Esophagus squamous epithelium (tissue), 5 donors: ENCODE results near the gene MS4A6A. TPM values are rescaled to one million over a fixed set of nuclear protein-coding genes. Genes with fewer than 3 reads are reported as not detected.

ENCODE experiments used
- DNase-seq: peaks from one replicate; lab custom pipeline; 2025; lab: John Stamatoyannopoulos, UW
- H3K27ac ChIP-seq, 4 donors: fragments of 200-600 bp; sonication (generic); one replicate each; pipeline ENCODE4 v1.5.1; 2016 to 2019; ENCODE audit warnings: mild to moderate bottlenecking in 1 of 4
- H3K27me3 ChIP-seq, 4 donors: fragments of 200-600 bp; sonication (generic); 1 replicate in 3 of 4; 2 replicates in 1 of 4; pipeline versions ENCODE4 v1.5.1 to v1.6.0; 2017 to 2021; ENCODE audit warnings: antibody characterized with exemption in 1 of 4
- H3K36me3 ChIP-seq, 3 donors: fragments of 200-600 bp; sonication (generic); one replicate each; pipeline ENCODE4 v1.5.1; 2016 to 2019
- H3K4me1 ChIP-seq, 3 donors: fragments of 200-600 bp; sonication (generic); one replicate each; pipeline ENCODE4 v1.5.1; 2017 to 2019
- H3K4me3 ChIP-seq, 4 donors: fragments of 200-600 bp; sonication (generic); 1 replicate in 3 of 4; 2 replicates in 1 of 4; pipeline ENCODE4 v1.5.1; 2016 to 2019; ENCODE audit warnings: mild to moderate bottlenecking in 2 of 4, moderate library complexity in 1 of 4
- H3K9me3 ChIP-seq, 3 donors: fragments of 200-600 bp; sonication (generic); one replicate each; pipeline ENCODE4 v1.5.1; 2016 to 2019
- CTCF ChIP-seq, 6 experiments: fragments of 450-650 bp in 4 of 6; fragments of 200-600 bp in 2 of 6; sonication (generic) in 2 of 6; IDR thresholded peaks; one replicate each; pipeline ENCODE4 v1.5.1; 2016 to 2019; ENCODE audit warnings: antibody characterized with exemption in 6 of 6, mild to moderate bottlenecking in 4 of 6, moderate library complexity in 4 of 6
- POLR2A ChIP-seq, 4 donors: fragments of 450-650 bp; IDR thresholded peaks; one replicate each; pipeline ENCODE4 v1.6.1; 2017; ENCODE audit warnings: antibody characterized with exemption in 4 of 4, mild to moderate bottlenecking in 4 of 4, moderate library complexity in 3 of 4
- WGBS, 2 donors: methylation state at CpG; one replicate each; pipeline ENCODE4 v1.1.5; 2018; 5-methylcytosine and 5-hydroxymethylcytosine counted together
- intact Hi-C: fragments of 100-400 bp; cut with DNase I; formaldehyde crosslinking; loops from one replicate; pipeline ENCODE4 v1.15.0; 2022
- total RNA-seq, 4 donors: library from RNA; depleted of rRNA; stranded (reverse); fragments of >200 nt; gene quantifications; one replicate each; pipeline ENCODE4 v1.1.0, GENCODE V29; 2016
- donor health status: DM: yes; HTN: yes; CAD: no.

MS4A6A gene
- total RNA-seq: 10 to 100 TPM in 2 of 4 donors, 1 to 10 TPM in 2; 2.7 to 87.7 (median 23.7) TPM

GRCh38 chr11:60182541-60183330, at the start of gene MS4A6A:
Gene MS4A6A, minus strand, starts transcription at chr11:60183083. Its CDS starts 1,356 bp downstream, at chr11:60181727.
- no peaks in the 10 kb centered on the region for H3K4me1 ChIP-seq
- peak within 1 kb of the TSS in 3 of 4 donors; percentile 4 to 43 (median 20) for H3K4me3 ChIP-seq
- DNase-seq: no peak
- intact Hi-C loops: no loop called here
- TF ChIP-seq POLR2A (IDR thresholded peaks at IDR 0.05): peak in 1 of 4 donors; percentile 26
- TF ChIP-seq CTCF (IDR thresholded peaks at IDR 0.05): no peak
- H3K36me3 ChIP-seq: no peaks in the 10 kb centered on the region
- peak within 1 kb of the TSS in 3 of 4 donors; percentile 7 to 74 (median 64) for H3K27ac ChIP-seq
- 59 to 66% methylated on average over 9 of the region's 10 CpGs for WGBS, 2 donors
- no peaks in the 10 kb centered on the region for H3K9me3 ChIP-seq
- no peaks in the 10 kb centered on the region for H3K27me3 ChIP-seq

- Histone ChIP-seq H3K36me3 (no peaks in the 10 kb centered on the region), H3K27ac (no peak overlapping the region), H3K4me1 (no peaks in the 10 kb centered on the region), H3K4me3 (no peak overlapping the region), H3K9me3 (no peaks in the 10 kb centered on the region), H3K27me3 (no peaks in the 10 kb centered on the region)
- 41 to 52% methylated on average over 1 of the region's 1 CpG for WGBS, 2 donors
- no peak for TF ChIP-seq POLR2A (IDR thresholded peaks at IDR 0.05)
- TF ChIP-seq CTCF (IDR thresholded peaks at IDR 0.05): no peak
- DNase-seq: no peak
- intact Hi-C loops: no loop called here
These were observed 47.8 kb upstream of the MS4A6A start for GRCh38 chr11:60230681-60231080.

GRCh38 chr11:60222141-60222540, 39.3 kb upstream of the MS4A6A start:
- TF ChIP-seq CTCF (IDR thresholded peaks at IDR 0.05) (no peak), POLR2A (IDR thresholded peaks at IDR 0.05) (no peak)
- 75 to 92% methylated on average over 1 to 4 of the region's 4 CpGs for WGBS, 2 donors

GRCh38 chr11:60221692-60222091, 38.8 kb upstream of the MS4A6A start:
- no peak overlapping the region for H3K4me3 ChIP-seq
- WGBS, 2 donors: 53 to 66% methylated on average over 3 of the region's 3 CpGs

More at GRCh38 chr11:60222141-60222540, 39.3 kb upstream of the MS4A6A start:
- Histone ChIP-seq H3K4me1 (no peaks in the 10 kb centered on the region), H3K4me3 (no peak overlapping the region), H3K9me3 (no peaks in the 10 kb centered on the region), H3K27ac (no peak overlapping the region), H3K36me3 (no peaks in the 10 kb centered on the region), H3K27me3 (no peaks in the 10 kb centered on the region)
- intact Hi-C loops: no loop called here
- DNase-seq: no peak

More at GRCh38 chr11:60221692-60222091, 38.8 kb upstream of the MS4A6A start:
- Histone ChIP-seq H3K27me3 (no peaks in the 10 kb centered on the region), H3K4me1 (no peaks in the 10 kb centered on the region), H3K27ac (no peak overlapping the region), H3K36me3 (no peaks in the 10 kb centered on the region), H3K9me3 (no peaks in the 10 kb centered on the region)
- intact Hi-C loops: no loop called here
- DNase-seq: no peak
- no peak for TF ChIP-seq POLR2A (IDR thresholded peaks at IDR 0.05)
- TF ChIP-seq CTCF (IDR thresholded peaks at IDR 0.05): no peak
